Measurements from ENCODE around the gene TSTD1.

The TSTD1 gene

DNA sequence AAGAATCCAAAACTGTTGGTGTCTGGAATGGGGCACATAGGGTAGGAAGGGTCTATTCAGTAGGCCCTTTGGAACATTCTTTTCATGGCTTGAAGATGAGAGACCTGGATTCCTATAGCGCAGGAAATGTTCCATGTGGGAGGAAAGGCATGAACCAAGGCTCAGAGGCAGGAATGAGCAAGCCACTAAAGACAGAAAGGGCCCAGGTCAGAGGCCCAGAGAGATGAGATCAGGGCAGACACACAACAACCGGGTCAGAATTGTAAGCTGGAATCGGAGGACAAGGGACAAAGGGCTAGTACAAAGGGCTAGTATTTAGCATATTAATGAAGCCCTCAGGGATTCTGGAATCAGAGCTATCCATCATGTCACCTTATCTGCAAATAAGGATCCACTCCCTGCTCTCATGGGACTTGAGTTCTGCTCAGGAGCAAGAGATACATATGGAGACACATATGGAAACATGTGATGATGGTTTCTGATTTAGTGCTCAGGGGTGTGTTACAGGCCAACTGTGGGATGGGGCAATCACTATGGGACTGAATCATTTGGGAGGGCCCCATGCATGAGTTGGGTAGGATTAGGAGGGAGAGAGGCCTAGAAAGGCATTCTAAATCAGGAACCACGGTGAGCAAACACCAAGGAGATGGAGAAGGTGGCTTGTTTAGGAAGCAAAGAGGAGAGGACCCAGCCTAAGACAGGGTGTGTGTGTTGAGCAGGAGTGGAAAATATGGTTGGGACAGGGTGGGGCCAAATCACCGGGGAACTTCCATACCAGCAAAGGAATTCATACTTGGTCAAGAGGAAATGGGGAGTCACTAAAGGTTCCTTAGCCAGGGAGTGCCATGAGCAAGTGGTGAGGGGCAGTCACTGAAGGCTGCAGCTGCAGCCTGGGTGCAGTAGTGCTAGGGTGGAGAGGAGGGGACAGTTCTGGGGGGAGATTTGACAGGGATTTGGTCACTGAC, 42.0 kb upstream of the TSTD1 start:
- H3K9me3 ChIP-seq (ENCODE audit: low read depth, low read length): no peaks in the 10 kb centered on the region
- no peaks in the 10 kb centered on the region for H3K36me3 ChIP-seq (ENCODE audit: insufficient read depth, low read length)
- H3K27ac ChIP-seq: no peak overlapping the region
- no peak overlapping the region for H3K9ac ChIP-seq (ENCODE audit: insufficient read length)
- TF ChIP-seq FOXP2 (optimal IDR thresholded peaks at IDR 0.05; ENCODE audit: control extremely low read depth, extremely low read length, insufficient read depth) (no peak), EZH2 (IDR thresholded peaks at IDR 0.05) (no peak), POLR2AphosphoS5 (IDR thresholded peaks at IDR 0.05; ENCODE audit: borderline replicate concordance, low read depth, low read length) (no peak)
- no peak overlapping the region for H3K4me3 ChIP-seq
- no peak for DNase-seq (ENCODE audit: low read depth, low spot score)

DNA sequence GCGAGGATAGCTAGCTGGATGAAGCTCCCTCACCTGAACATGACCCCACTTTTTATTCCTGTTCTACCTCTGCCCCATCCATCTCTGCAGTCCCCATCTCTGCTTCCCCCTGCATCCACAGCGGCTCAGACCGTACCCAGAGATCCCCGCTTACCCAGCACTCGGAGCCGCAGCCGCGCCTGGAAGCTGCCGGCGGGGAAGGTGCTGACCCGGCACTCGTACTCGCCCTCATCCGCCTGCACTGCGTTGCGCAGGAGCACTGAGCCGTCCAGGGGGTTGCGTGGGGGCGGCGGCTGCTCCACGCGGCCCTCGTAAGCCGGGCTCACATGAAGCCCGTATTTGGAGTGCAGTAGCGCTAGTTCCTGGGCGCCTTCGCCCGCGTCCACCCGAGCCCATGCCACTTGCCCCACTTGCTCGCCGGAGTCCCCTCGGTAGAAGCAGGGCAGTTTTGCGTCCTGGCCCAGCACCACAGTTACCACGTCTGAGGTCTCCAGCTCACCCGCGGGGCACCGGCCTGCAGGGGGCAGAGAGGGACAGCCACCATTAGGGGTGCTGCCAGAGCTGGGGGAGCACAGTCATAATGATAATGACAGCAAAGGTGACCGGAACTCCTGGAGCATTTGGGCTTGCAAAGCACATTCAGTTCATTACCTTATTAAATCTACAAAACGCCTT, 40.8 kb upstream of the TSTD1 start:
- TF ChIP-seq FOXP2 (optimal IDR thresholded peaks at IDR 0.05; ENCODE audit: control extremely low read depth, extremely low read length, insufficient read depth) (no peak), POLR2AphosphoS5 (IDR thresholded peaks at IDR 0.05; ENCODE audit: borderline replicate concordance, low read depth, low read length) (no peak), EZH2 (IDR thresholded peaks at IDR 0.05) (no peak)
- no peak for DNase-seq (ENCODE audit: low read depth, low spot score)
- Histone ChIP-seq H3K9ac (ENCODE audit: insufficient read length) (no peak overlapping the region), H3K27ac (no peak overlapping the region), H3K9me3 (ENCODE audit: low read depth, low read length) (no peaks in the 10 kb centered on the region), H3K4me3 (no peak overlapping the region), H3K36me3 (ENCODE audit: insufficient read depth, low read length) (no peaks in the 10 kb centered on the region)

- Histone ChIP-seq H3K4me3 (no peak overlapping the region), H3K9me3 (ENCODE audit: low read depth, low read length) (no peaks in the 10 kb centered on the region), H3K27ac (no peak overlapping the region), H3K9ac (ENCODE audit: insufficient read length) (no peak overlapping the region), H3K36me3 (ENCODE audit: insufficient read depth, low read length) (no peaks in the 10 kb centered on the region)
- no peak for TF ChIP-seq FOXP2 (optimal IDR thresholded peaks at IDR 0.05; ENCODE audit: control extremely low read depth, extremely low read length, insufficient read depth)
- TF ChIP-seq POLR2AphosphoS5 (IDR thresholded peaks at IDR 0.05; ENCODE audit: borderline replicate concordance, low read depth, low read length): no peak
- no peak for TF ChIP-seq EZH2 (IDR thresholded peaks at IDR 0.05)
- DNase-seq (ENCODE audit: low read depth, low spot score): no peak
These were observed 38.7 kb upstream of the TSTD1 start for GRCh38 chr1:161077426-161077825.

GRCh38 chr1:161076410-161076809, 37.6 kb upstream of the TSTD1 start:
- H3K9ac ChIP-seq (ENCODE audit: insufficient read length): no peak overlapping the region
- no peak for DNase-seq (ENCODE audit: low read depth, low spot score)
- no peaks in the 10 kb centered on the region for H3K9me3 ChIP-seq (ENCODE audit: low read depth, low read length)
- TF ChIP-seq POLR2AphosphoS5 (IDR thresholded peaks at IDR 0.05; ENCODE audit: borderline replicate concordance, low read depth, low read length) (no peak), FOXP2 (optimal IDR thresholded peaks at IDR 0.05; ENCODE audit: control extremely low read depth, extremely low read length, insufficient read depth) (no peak), EZH2 (IDR thresholded peaks at IDR 0.05) (no peak)
- H3K36me3 ChIP-seq (ENCODE audit: insufficient read depth, low read length): no peaks in the 10 kb centered on the region
- H3K4me3 ChIP-seq: no peak overlapping the region
- H3K27ac ChIP-seq: no peak overlapping the region

- Histone ChIP-seq H3K27ac (no peak overlapping the region), H3K4me3 (no peak overlapping the region), H3K36me3 (ENCODE audit: insufficient read depth, low read length) (no peaks in the 10 kb centered on the region), H3K9me3 (ENCODE audit: low read depth, low read length) (no peaks in the 10 kb centered on the region), H3K9ac (ENCODE audit: insufficient read length) (no peak overlapping the region)
- no peak for DNase-seq (ENCODE audit: low read depth, low spot score)
- no peak for TF ChIP-seq POLR2AphosphoS5 (IDR thresholded peaks at IDR 0.05; ENCODE audit: borderline replicate concordance, low read depth, low read length)
- TF ChIP-seq FOXP2 (optimal IDR thresholded peaks at IDR 0.05; ENCODE audit: control extremely low read depth, extremely low read length, insufficient read depth): no peak
- TF ChIP-seq EZH2 (IDR thresholded peaks at IDR 0.05): no peak
These were observed 36.1 kb upstream of the TSTD1 start for GRCh38 chr1:161074676-161075368.

GRCh38 chr1:161073474-161074121, 34.8 kb upstream of the TSTD1 start:
- H3K4me3 ChIP-seq: no peak overlapping the region
- no peak overlapping the region for H3K27ac ChIP-seq
- H3K9ac ChIP-seq (ENCODE audit: insufficient read length): no peak overlapping the region
- H3K36me3 ChIP-seq (ENCODE audit: insufficient read depth, low read length): no peaks in the 10 kb centered on the region
- no peaks in the 10 kb centered on the region for H3K9me3 ChIP-seq (ENCODE audit: low read depth, low read length)
- DNase-seq (ENCODE audit: low read depth, low spot score): no peak
- TF ChIP-seq EZH2 (IDR thresholded peaks at IDR 0.05) (no peak), POLR2AphosphoS5 (IDR thresholded peaks at IDR 0.05; ENCODE audit: borderline replicate concordance, low read depth, low read length) (no peak), FOXP2 (optimal IDR thresholded peaks at IDR 0.05; ENCODE audit: control extremely low read depth, extremely low read length, insufficient read depth) (no peak)

- no peak for TF ChIP-seq EZH2 (IDR thresholded peaks at IDR 0.05)
- no peak overlapping the region for H3K27ac ChIP-seq
These were observed 34.1 kb upstream of the TSTD1 start for GRCh38 chr1:161072751-161073449.

More at GRCh38 chr1:161072751-161073449, 34.1 kb upstream of the TSTD1 start:
- Histone ChIP-seq H3K36me3 (ENCODE audit: insufficient read depth, low read length) (no peaks in the 10 kb centered on the region), H3K4me3 (no peak overlapping the region), H3K9me3 (ENCODE audit: low read depth, low read length) (no peaks in the 10 kb centered on the region), H3K9ac (ENCODE audit: insufficient read length) (no peak overlapping the region)
- no peak for DNase-seq (ENCODE audit: low read depth, low spot score)
